KMS-11 (cell line): ENCODE measurements around the gene ZNF862.

ENCODE experiments used
- H2AFZ ChIP-seq: fragments of 200-600 bp; sonication (generic); 2 replicates; pipeline ENCODE4 v1.6.1; 2016; ENCODE audit warnings: antibody characterized with exemption, mixed run types, low read depth
- H3K27ac ChIP-seq: fragments of 200-600 bp; sonication (generic); 2 replicates; pipeline ENCODE4 v1.6.1; 2016; ENCODE audit warnings: mild to moderate bottlenecking, mixed run types
- H3K27me3 ChIP-seq: fragments of 200-600 bp; sonication (generic); 2 replicates; pipeline ENCODE4 v1.6.1; 2017; ENCODE audit warnings: mild to moderate bottlenecking, low read depth, mixed run types, moderate library complexity; ENCODE audit not compliant: insufficient read depth
- H3K36me3 ChIP-seq: fragments of 200-600 bp; sonication (generic); 2 replicates; pipeline ENCODE4 v1.6.1; 2017; ENCODE audit warnings: mild to moderate bottlenecking, mixed run types; ENCODE audit not compliant: insufficient read depth
- H3K4me1 ChIP-seq: fragments of 200-600 bp; sonication (generic); 2 replicates; pipeline ENCODE4 v1.6.1; 2016; ENCODE audit warnings: mild to moderate bottlenecking, low read depth, mixed run types; ENCODE audit not compliant: poor library complexity, severe bottlenecking
- H3K4me2 ChIP-seq: fragments of 200-600 bp; sonication (generic); 2 replicates; pipeline ENCODE4 v1.7.0; 2016; ENCODE audit warnings: mild to moderate bottlenecking, mixed run types
- H3K4me3 ChIP-seq: fragments of 200-600 bp; sonication (generic); IDR thresholded peaks from 2 replicates; pipeline ENCODE4 v1.6.1; 2017; ENCODE audit warnings: low read depth, low read length, mixed read lengths; ENCODE audit not compliant: insufficient read depth
- H3K79me2 ChIP-seq: fragments of 200-600 bp; sonication (generic); 2 replicates; pipeline ENCODE4 v1.6.1; 2016; ENCODE audit warnings: low read depth, mixed run types; ENCODE audit not compliant: insufficient read depth
- H3K9ac ChIP-seq: fragments of 200-600 bp; sonication (generic); 2 replicates; pipeline ENCODE4 v1.6.1; 2016; ENCODE audit warnings: mild to moderate bottlenecking, mixed run types
- H4K20me1 ChIP-seq: fragments of 200-600 bp; sonication (generic); 2 replicates; pipeline ENCODE4 v1.6.1; 2016; ENCODE audit warnings: mild to moderate bottlenecking, mixed run types; ENCODE audit not compliant: insufficient read depth
- TF ChIP-seq, protein P1 (sequence below): fragments of 200-600 bp; sonication (generic); conservative IDR thresholded peaks from 2 replicates; pipeline ENCODE4 v1.6.1; 2017; ENCODE audit warnings: low read depth, mild to moderate bottlenecking, antibody characterized with exemption, low read length, moderate library complexity, mixed read lengths

Gene ZNF862

DNA sequence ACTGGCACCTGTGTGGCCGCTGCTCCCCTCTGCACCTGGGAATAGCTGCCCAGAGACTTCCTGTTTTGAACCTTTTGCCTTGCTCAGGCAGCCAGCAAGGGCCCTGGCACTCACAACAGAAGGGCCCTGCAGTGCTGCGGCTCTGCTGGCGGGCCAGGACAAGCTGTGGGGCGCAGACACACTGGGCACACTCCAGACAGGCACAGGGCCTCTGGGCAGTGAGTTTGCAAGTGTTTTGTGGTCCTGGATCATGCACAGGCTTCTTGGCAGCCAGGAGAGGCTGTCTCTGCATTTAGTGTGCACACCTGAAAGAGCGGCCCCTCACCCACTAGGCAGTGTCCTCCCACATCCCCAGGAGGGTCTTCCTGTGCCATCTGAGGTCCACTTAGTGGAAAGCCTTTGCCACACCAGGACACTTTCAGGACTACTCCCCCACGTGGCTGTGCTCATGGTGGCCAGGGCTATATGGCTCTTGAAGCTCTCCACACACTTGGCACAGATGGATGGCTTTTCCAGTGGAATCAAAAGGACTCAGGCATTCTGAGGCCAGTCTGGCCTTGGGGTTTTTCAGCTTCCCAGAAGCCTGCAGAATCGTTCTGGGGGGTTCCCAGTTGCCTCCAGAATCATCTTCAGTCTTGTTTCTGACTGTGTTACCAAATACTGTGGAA, 30.6 kb downstream of the ZNF862 start:
- no peak overlapping the region for H3K4me2 ChIP-seq
- H3K79me2 ChIP-seq = no peaks in the 10 kb centered on the region
- TF ChIP-seq, protein P1, sequence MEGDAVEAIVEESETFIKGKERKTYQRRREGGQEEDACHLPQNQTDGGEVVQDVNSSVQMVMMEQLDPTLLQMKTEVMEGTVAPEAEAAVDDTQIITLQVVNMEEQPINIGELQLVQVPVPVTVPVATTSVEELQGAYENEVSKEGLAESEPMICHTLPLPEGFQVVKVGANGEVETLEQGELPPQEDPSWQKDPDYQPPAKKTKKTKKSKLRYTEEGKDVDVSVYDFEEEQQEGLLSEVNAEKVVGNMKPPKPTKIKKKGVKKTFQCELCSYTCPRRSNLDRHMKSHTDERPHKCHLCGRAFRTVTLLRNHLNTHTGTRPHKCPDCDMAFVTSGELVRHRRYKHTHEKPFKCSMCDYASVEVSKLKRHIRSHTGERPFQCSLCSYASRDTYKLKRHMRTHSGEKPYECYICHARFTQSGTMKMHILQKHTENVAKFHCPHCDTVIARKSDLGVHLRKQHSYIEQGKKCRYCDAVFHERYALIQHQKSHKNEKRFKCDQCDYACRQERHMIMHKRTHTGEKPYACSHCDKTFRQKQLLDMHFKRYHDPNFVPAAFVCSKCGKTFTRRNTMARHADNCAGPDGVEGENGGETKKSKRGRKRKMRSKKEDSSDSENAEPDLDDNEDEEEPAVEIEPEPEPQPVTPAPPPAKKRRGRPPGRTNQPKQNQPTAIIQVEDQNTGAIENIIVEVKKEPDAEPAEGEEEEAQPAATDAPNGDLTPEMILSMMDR = no peak
- H3K27me3 ChIP-seq = 0 out of 2 replicates have a peak, but pooled peaks cover 5% of the 10 kb centered on the region
- H3K9ac ChIP-seq = no peak overlapping the region
- H3K4me1 ChIP-seq = no peaks in the 10 kb centered on the region
- H3K4me3 ChIP-seq = no peak overlapping the region
- H4K20me1 ChIP-seq = no peaks in the 10 kb centered on the region
- H2AFZ ChIP-seq = no peak overlapping the region
- no peak overlapping the region for H3K27ac ChIP-seq
- H3K36me3 ChIP-seq = no peaks in the 10 kb centered on the region

DNA sequence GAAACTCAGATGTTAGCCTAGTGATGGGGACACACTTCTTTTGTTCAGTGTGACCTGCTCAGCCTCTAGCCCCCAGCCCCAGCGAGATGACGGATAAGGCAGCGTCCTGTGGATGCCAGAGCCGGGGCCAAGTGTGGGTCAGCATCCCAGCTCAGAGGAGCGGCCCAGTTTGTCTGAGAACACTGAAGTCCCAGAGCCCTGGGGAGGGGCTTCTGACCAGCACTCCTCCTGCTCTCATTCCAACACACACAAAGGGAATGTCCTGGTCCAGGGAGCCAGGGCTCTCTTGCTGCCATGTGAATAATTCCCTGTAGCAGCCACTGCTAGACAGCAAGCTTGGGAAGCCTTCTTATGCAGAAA, 31.1 kb downstream of the ZNF862 start:
- Histone ChIP-seq H3K36me3 (no peaks in the 10 kb centered on the region), H3K27me3 (0 out of 2 replicates have a peak, but pooled peaks cover 5% of the 10 kb centered on the region), H3K9ac (no peak overlapping the region), H4K20me1 (no peaks in the 10 kb centered on the region), H3K27ac (no peak overlapping the region), H3K79me2 (no peaks in the 10 kb centered on the region), H3K4me3 (no peak overlapping the region), H3K4me1 (peaks cover under 1% of the 10 kb centered on the region), H3K4me2 (no peak overlapping the region), H2AFZ (no peak overlapping the region)
- TF ChIP-seq, protein P1 = no peak

DNA sequence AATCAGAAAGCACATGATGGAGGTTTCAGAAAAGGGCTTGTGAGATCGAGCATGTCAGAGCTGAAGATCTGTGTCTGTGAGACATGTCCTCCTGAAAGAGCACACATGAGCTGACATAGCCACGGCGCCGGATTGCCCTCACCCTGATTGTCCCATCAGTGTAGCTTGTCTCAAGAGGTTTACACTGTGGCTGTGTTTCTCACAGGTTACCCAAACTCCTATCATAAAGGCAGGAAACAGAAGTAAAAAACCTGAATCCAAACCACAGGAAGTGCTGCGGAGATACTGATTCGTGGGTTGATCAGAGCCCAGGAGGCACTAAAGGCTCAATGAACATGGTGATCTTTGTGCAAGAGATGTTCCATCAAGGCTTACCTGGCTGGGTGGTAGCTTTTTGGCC, 31.7 kb downstream of the ZNF862 start:
- no peaks in the 10 kb centered on the region for H4K20me1 ChIP-seq
- no peaks in the 10 kb centered on the region for H3K79me2 ChIP-seq
- no peak overlapping the region for H3K4me2 ChIP-seq
- H3K4me1 ChIP-seq = peaks cover 7% of the 10 kb centered on the region
- TF ChIP-seq, protein P1 = no peak
- H2AFZ ChIP-seq = no peak overlapping the region
- H3K9ac ChIP-seq = no peak overlapping the region
- H3K4me3 ChIP-seq = no peak overlapping the region
- 0 out of 2 replicates have a peak, but pooled peaks cover 5% of the 10 kb centered on the region for H3K27me3 ChIP-seq
- no peaks in the 10 kb centered on the region for H3K36me3 ChIP-seq
- no peak overlapping the region for H3K27ac ChIP-seq

DNA sequence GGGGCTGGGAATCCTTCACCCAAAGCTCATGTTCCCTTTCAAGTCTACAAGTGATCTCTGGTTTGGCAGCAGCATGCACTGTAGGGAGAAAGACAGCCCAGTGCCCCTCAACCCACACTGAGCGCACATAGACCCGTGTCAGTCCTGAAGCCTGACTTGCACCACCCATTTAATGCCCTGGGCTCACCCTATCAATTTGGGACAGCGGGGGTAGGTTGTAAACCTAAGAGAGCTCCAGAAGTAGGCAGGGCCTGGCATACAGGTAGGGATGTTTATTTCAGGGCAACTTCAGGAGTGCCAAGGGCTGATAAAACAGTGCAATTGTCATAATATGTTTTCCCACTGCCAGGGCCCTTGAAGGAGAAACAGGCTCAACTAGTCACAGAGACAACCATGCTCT, 32.1 kb downstream of the ZNF862 start:
- Histone ChIP-seq H2AFZ (no peak overlapping the region), H3K4me2 (no peak overlapping the region), H3K4me1 (peaks cover 11% of the 10 kb centered on the region), H3K9ac (no peak overlapping the region), H4K20me1 (no peaks in the 10 kb centered on the region), H3K27ac (no peak overlapping the region), H3K79me2 (no peaks in the 10 kb centered on the region), H3K36me3 (no peaks in the 10 kb centered on the region), H3K27me3 (0 out of 2 replicates have a peak, but pooled peaks cover 5% of the 10 kb centered on the region), H3K4me3 (no peak overlapping the region)
- TF ChIP-seq, protein P1 = no peak
